ENCODE data around the gene NIM1K.
"Not testable (repeated sequence)": the region's sequence is repeated elsewhere in the genome, so short reads cannot be mapped to it uniquely, and the experiment has no call there.

Gene NIM1K

DNA sequence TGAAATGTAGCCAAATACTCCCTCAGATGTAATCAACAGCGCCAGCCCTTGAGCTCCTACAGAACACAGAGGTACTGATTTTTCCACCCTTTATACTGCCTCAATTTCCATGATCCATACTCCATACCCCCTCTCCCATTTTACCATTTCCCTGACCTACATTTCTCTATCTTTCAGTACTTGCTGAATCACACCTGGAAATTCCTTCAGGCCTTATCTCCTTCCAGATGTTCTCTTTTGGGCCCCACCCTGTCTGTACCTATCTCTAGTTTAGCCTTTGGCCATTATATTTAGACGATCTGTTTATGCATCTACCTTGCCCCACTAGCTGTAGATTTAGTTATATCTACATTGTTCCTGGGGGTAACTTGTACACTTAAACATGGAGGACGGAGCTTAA is 5.5 kb downstream of the NIM1K start:
- H3K79me2 ChIP-seq (ENCODE audit: low read length), result no peaks in the 10 kb centered on the region
- H3K4me2 ChIP-seq (ENCODE audit: low read length), result no peak overlapping the region
- H3K36me3 ChIP-seq (replicated peaks; ENCODE audit: low read depth, low read length), result no peaks in the 10 kb centered on the region
- no peaks in the 10 kb centered on the region for H3K27me3 ChIP-seq (ENCODE audit: low read depth, low read length)
- H4K20me1 ChIP-seq (ENCODE audit: insufficient read depth, low read length), result no peaks in the 10 kb centered on the region
- no peaks in the 10 kb centered on the region for H3K9me3 ChIP-seq (ENCODE audit: insufficient read depth, low read length)
- H3K27ac ChIP-seq (ENCODE audit: low read length), result no peak overlapping the region
- no peak overlapping the region for H3K4me3 ChIP-seq (ENCODE audit: low read length)
- H2AFZ ChIP-seq (ENCODE audit: low read depth, low read length), result no peak overlapping the region
- H3K4me1 ChIP-seq (ENCODE audit: low read length), result no peaks in the 10 kb centered on the region
- no peak overlapping the region for H3K9ac ChIP-seq (ENCODE audit: low read length)
- TF ChIP-seq, protein P1, sequence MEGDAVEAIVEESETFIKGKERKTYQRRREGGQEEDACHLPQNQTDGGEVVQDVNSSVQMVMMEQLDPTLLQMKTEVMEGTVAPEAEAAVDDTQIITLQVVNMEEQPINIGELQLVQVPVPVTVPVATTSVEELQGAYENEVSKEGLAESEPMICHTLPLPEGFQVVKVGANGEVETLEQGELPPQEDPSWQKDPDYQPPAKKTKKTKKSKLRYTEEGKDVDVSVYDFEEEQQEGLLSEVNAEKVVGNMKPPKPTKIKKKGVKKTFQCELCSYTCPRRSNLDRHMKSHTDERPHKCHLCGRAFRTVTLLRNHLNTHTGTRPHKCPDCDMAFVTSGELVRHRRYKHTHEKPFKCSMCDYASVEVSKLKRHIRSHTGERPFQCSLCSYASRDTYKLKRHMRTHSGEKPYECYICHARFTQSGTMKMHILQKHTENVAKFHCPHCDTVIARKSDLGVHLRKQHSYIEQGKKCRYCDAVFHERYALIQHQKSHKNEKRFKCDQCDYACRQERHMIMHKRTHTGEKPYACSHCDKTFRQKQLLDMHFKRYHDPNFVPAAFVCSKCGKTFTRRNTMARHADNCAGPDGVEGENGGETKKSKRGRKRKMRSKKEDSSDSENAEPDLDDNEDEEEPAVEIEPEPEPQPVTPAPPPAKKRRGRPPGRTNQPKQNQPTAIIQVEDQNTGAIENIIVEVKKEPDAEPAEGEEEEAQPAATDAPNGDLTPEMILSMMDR (IDR thresholded peaks at IDR 0.05; ENCODE audit: low read depth, low read length), result no peak
- no peak for TF ChIP-seq EZH2phosphoT487 (IDR thresholded peaks at IDR 0.05; ENCODE audit: low read depth)

DNA sequence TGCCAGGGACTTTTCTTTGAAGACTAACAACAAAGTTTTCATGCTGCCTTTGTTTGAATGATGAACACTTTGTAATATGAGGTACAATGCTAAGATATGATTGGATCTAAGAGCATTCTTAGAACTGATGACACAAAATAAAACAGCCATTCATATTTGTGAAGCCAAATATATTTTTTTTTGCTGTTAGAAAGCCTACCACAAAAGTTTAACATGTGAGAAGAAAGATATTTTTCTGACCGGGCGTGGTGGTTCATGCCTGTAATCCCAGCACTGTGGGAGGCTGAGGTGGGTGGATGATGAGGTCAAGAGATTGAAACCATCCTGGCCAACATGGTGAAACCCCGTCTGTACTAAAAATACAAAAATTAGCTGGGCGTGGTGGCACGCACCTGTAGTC is 9.4 kb downstream of the NIM1K start:
- not testable (repeated sequence) for H3K27me3 ChIP-seq (ENCODE audit: low read depth, low read length); H3K9me3 ChIP-seq (ENCODE audit: insufficient read depth, low read length); H3K27ac ChIP-seq (ENCODE audit: low read length); H3K4me1 ChIP-seq (ENCODE audit: low read length); H3K4me3 ChIP-seq (ENCODE audit: low read length); H3K9ac ChIP-seq (ENCODE audit: low read length); H2AFZ ChIP-seq (ENCODE audit: low read depth, low read length); H3K79me2 ChIP-seq (ENCODE audit: low read length); H4K20me1 ChIP-seq (ENCODE audit: insufficient read depth, low read length); H3K4me2 ChIP-seq (ENCODE audit: low read length); H3K36me3 ChIP-seq (replicated peaks; ENCODE audit: low read depth, low read length)

DNA sequence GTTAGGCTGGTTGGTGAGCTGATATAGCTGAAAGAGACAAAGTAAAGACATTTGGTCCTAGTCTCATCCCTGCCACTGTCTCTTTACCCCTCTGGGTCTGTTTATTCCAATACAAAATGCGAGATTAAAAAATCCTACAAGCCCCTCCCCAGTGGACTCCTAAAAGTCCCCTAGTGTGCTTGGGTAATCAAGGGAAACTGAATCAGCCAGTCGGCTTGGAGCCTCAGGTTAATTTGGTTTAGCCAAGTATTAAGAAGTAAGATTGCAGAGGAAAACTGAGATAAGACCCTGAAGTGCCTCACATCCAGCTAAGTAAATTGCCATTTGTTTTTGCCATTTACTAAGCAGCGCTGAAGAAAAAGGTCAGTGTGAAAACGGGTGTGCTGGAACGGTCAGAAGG is 10.4 kb downstream of the NIM1K start:
- TF ChIP-seq, protein P1 (IDR thresholded peaks at IDR 0.05; ENCODE audit: low read depth, low read length), result no peak
- TF ChIP-seq EZH2phosphoT487 (IDR thresholded peaks at IDR 0.05; ENCODE audit: low read depth), result no peak
- no peaks in the 10 kb centered on the region for H3K9me3 ChIP-seq (ENCODE audit: insufficient read depth, low read length)
- H3K4me2 ChIP-seq (ENCODE audit: low read length), result no peak overlapping the region
- H3K79me2 ChIP-seq (ENCODE audit: low read length), result no peaks in the 10 kb centered on the region
- H3K36me3 ChIP-seq (replicated peaks; ENCODE audit: low read depth, low read length), result no peaks in the 10 kb centered on the region
- no peaks in the 10 kb centered on the region for H3K27me3 ChIP-seq (ENCODE audit: low read depth, low read length)
- H2AFZ ChIP-seq (ENCODE audit: low read depth, low read length), result no peak overlapping the region
- H3K4me3 ChIP-seq (ENCODE audit: low read length), result no peak overlapping the region
- H3K27ac ChIP-seq (ENCODE audit: low read length), result no peak overlapping the region
- no peak overlapping the region for H3K9ac ChIP-seq (ENCODE audit: low read length)
- H4K20me1 ChIP-seq (ENCODE audit: insufficient read depth, low read length), result no peaks in the 10 kb centered on the region
- H3K4me1 ChIP-seq (ENCODE audit: low read length), result no peaks in the 10 kb centered on the region

DNA sequence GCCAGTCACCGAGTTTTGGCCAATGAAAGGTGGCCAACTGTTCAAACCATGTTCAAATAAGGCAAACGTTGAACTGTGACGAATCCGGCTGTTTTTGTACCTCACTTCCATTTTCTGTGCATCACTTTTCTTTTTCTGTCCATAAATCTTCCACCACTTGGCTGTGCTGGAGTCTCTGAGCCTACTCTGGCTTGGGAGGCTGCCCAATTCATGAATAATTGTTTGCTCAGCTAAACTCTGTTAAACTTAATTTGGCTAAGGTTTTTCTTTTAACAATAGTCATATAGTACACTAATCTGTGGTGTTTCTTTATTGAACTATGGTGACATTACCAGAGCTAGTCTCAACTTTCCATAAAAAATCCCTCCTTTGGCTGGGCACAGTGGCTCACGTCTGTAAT is 11.3 kb downstream of the NIM1K start:
- Histone ChIP-seq H3K9ac (ENCODE audit: low read length) (no peak overlapping the region), H3K4me2 (ENCODE audit: low read length) (no peak overlapping the region), H2AFZ (ENCODE audit: low read depth, low read length) (no peak overlapping the region), H3K27ac (ENCODE audit: low read length) (no peak overlapping the region), H3K9me3 (ENCODE audit: insufficient read depth, low read length) (no peaks in the 10 kb centered on the region), H4K20me1 (ENCODE audit: insufficient read depth, low read length) (no peaks in the 10 kb centered on the region), H3K4me1 (ENCODE audit: low read length) (no peaks in the 10 kb centered on the region), H3K79me2 (ENCODE audit: low read length) (no peaks in the 10 kb centered on the region), H3K4me3 (ENCODE audit: low read length) (no peak overlapping the region), H3K27me3 (ENCODE audit: low read depth, low read length) (no peaks in the 10 kb centered on the region), H3K36me3 (replicated peaks; ENCODE audit: low read depth, low read length) (no peaks in the 10 kb centered on the region)
- TF ChIP-seq, protein P1 (IDR thresholded peaks at IDR 0.05; ENCODE audit: low read depth, low read length), result no peak
- no peak for TF ChIP-seq EZH2phosphoT487 (IDR thresholded peaks at IDR 0.05; ENCODE audit: low read depth)

DNA sequence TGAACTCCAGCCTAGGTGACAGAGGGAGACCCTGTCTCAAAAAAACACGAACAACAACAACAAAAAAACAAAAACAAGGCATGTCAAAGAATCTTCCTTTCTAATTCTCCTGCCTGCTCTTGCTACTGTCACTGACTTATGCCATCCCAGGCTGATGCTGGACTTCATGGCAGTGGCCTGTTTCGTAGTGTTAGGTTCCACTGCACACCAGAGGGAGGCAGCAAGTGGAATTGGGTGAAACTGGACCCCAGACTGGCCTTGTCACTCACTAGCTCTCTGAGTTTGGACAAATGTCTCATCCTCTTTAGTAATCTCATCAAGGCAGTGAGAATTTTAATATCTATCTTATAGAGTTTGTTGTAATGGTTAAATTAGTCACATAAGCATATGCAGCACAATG is 12.9 kb downstream of the NIM1K start:
- Histone ChIP-seq H3K27ac (ENCODE audit: low read length) (no peak overlapping the region), H4K20me1 (ENCODE audit: insufficient read depth, low read length) (no peaks in the 10 kb centered on the region), H3K4me3 (ENCODE audit: low read length) (no peak overlapping the region), H3K79me2 (ENCODE audit: low read length) (no peaks in the 10 kb centered on the region), H3K9ac (ENCODE audit: low read length) (no peak overlapping the region), H3K36me3 (replicated peaks; ENCODE audit: low read depth, low read length) (no peaks in the 10 kb centered on the region), H3K27me3 (ENCODE audit: low read depth, low read length) (no peaks in the 10 kb centered on the region), H3K4me1 (ENCODE audit: low read length) (no peaks in the 10 kb centered on the region), H3K9me3 (ENCODE audit: insufficient read depth, low read length) (no peaks in the 10 kb centered on the region), H3K4me2 (ENCODE audit: low read length) (no peak overlapping the region), H2AFZ (ENCODE audit: low read depth, low read length) (no peak overlapping the region)
- TF ChIP-seq EZH2phosphoT487 (IDR thresholded peaks at IDR 0.05; ENCODE audit: low read depth), result no peak
- TF ChIP-seq, protein P1 (IDR thresholded peaks at IDR 0.05; ENCODE audit: low read depth, low read length), result no peak

All from OCI-LY3 (cell line).